ELR (cell line): Measurements from ENCODE around the gene SPNS3.

Source experiments
- DNase-seq: peaks from one replicate; pipeline ENCODE4 v3.0.0-alpha.2; 2015; ENCODE audit warnings: low read depth

Gene SPNS3

GRCh38 chr17:4469552-4469951 is 35.8 kb downstream of the SPNS3 start:
- DNase-seq = no peak

- no peak for DNase-seq
Measured at GRCh38 chr17:4472286-4472685, 38.5 kb downstream of the SPNS3 start.

- DNase-seq = no peak
Measured at GRCh38 chr17:4474093-4474492, 40.4 kb downstream of the SPNS3 start.

GRCh38 chr17:4475001-4475400 is 41.3 kb downstream of the SPNS3 start:
- DNase-seq = no peak

- DNase-seq = no peak
Measured at GRCh38 chr17:4475463-4475862, 41.7 kb downstream of the SPNS3 start.

GRCh38 chr17:4476017-4476416 is 42.3 kb downstream of the SPNS3 start:
- no peak for DNase-seq

- no peak for DNase-seq
Measured at GRCh38 chr17:4476511-4477070, 42.9 kb downstream of the SPNS3 start.

- peak; percentile 20 for DNase-seq
Measured at GRCh38 chr17:4477255-4477791, 43.6 kb downstream of the SPNS3 start.

- DNase-seq = no peak
Measured at GRCh38 chr17:4478318-4478830, 44.6 kb downstream of the SPNS3 start.

GRCh38 chr17:4479340-4479981 is 45.7 kb downstream of the SPNS3 start:
- no peak for DNase-seq

- no peak for DNase-seq
Measured at GRCh38 chr17:4479982-4480751, 46.4 kb downstream of the SPNS3 start.

GRCh38 chr17:4480929-4481898 is 47.5 kb downstream of the SPNS3 start:
- no peak for DNase-seq

GRCh38 chr17:4482338-4483011 is 48.7 kb downstream of the SPNS3 start:
- DNase-seq = no peak

- DNase-seq = peak; percentile 39
Measured at GRCh38 chr17:4483012-4483840, 49.5 kb downstream of the SPNS3 start.

GRCh38 chr17:4485676-4486646 is 52.2 kb downstream of the SPNS3 start:
- peak; percentile 22 for DNase-seq

- DNase-seq = no peak
Measured at GRCh38 chr17:4487296-4487695, 53.6 kb downstream of the SPNS3 start.

- DNase-seq = no peak
Measured at GRCh38 chr17:4487820-4488716, 54.3 kb downstream of the SPNS3 start.
